Fibroblast of skin of back (primary cell): ENCODE measurements around the gene ELFN2.

Source experiments
- DNase-seq: peaks from one replicate; pipeline ENCODE4 v3.0.0-alpha.2; 2013

Gene ELFN2

DNA sequence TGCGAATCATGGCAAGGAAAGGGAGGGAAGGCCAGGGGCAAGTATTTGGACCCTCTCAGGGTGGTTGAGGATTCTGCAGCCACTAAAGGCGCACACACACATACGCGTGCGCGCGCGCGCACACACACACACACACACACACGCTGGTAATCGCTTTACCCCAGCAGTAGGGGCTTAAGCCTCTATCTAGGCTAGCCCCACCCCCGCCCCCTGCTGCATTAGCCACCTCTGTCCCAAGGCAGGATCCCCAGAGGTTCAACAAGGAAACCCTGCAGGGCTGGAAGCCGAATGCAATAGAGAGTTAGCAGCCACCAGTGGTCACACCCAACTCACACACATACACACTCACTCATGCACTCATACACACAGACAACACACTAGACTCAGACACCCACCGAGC is 28.6 kb upstream of the ELFN2 start:
- no peak for DNase-seq

DNA sequence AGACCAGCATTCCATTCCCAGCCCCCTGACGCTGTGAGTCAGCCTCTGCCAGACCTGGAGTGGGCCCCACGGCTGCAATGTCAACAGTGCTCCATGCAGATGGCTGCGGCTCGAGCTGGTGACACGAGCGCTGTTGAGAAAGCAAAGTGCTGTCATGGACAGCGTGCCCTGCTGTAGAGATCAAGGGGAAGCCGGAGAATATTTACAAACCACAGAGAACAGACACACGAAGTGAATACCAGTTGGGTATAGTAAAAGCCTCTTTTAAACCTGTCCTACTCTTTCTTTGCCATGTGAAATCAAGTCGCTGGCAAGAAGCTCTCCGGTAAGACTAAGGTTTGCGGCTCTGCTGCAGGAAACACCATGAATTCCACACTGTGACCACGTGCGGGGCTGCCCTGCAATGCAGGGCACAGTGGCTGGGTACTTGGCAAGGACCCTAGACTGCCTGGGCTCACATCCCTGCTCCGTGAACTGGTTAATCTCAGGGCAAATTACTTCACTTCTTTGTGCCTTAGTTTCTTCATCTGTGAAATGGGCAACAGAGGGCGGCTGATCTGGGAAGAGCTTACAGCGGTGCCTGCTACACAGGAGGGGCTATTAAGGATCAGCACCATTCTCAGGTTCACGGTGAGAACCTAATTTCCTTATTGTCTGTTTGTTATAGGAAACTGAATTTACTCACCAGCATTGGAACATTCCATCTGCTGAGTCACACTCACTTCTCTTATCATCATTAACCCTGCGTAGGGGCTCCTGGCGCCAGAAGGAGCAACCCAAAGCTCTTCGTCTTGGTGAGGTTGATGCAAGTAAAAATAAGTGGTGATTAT is 27.8 kb upstream of the ELFN2 start:
- DNase-seq = peak; percentile 86

DNA sequence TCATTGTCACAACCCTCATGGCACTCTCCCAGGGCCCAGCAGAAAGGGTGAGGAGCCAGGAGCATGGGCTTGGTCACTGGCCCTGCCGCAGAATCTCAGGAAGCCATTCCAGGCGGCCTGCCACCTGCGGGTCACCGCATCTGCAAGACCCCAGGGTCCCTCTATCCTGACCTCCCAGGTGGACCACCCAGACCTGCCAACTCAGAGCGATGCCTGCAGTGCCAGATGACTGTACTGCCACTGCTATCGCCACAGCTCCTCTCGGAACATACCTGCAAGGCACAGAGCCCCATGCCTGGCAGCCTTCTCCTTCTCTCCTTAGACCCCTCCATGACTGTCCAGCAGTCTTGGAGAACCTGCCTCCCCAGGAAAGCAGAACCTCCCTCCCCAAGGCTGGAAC is 26.4 kb upstream of the ELFN2 start:
- DNase-seq = no peak

DNA sequence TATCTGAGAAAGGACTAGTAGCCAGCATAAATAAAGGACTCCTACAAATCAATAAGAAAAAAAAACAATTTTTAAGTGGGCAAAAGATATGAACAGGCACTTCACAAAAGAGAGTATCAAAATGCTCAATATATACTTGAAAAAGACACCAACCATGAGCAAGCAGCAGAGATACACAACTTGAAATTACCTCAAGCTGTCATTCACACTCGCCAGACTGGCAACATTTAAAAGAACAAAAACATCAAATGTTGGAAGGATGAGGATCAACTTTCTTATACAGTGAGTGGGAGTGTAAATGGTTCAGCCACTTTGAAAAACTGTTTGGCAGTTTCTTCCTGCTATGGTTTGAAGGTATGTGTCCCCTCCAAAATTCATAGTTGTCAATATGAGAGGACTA is 23.9 kb upstream of the ELFN2 start:
- DNase-seq = no peak

DNA sequence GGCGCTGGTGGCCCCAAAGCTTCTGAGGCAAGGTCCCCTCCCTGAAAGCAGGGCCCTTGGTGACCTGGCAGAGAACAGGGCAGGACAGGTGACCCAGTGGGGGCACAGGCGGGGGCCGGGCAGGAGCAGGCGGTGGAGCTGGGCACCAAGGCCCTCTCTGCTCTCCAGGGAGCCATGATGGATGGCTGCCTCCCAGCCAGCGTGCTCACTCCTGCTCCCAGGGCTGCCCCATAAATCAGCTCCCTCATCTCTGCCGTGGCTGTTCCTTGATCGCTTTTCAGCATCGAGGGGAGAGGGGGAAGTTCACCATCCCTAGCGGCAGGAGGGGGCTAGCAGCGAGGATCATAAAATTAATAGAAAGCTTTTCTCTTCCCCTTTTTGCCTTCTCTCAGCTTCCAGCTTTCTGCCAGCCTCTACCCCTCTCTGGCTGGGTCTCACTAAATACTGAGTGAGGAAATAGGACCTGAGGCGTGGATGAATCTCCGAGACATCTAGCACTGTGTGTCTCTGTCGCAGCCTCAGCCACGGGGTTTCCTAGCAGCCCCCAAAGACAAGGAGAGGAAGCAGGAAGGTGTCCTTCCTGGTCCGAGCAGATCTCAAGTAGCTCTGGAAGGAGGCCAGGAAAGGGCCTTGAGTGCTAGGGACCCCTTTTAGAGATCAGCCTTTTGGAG is 22.2 kb upstream of the ELFN2 start:
- DNase-seq = no peak

DNA sequence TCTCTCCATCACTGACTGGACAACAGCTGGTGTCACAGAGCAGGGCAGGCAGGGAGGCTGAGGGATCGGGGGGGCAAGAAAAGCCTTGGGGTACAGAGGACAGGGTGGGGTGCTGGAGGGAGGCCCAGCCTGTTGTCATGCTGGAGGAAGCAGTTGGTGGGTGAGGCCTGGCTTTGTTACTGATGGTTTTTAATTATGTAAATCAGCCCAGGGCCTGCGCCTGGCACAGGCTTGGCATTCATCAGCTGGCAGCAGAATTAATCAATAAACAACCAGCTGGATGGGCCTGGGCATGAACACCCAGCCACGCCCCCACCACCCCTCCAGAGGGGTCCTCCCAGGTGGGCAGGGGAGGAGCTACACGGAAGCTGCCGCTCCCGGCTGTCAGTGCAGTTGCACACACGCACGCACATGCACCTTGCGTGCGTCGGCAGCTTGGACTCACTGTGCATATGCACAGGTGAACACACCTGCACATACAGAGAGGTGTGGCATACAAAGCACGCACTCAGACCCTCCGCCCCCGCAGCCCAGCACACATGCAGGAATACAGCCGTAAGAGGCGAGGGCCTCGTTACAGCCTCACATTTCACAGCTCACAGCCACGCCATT is 21.3 kb upstream of the ELFN2 start:
- DNase-seq = no peak

DNA sequence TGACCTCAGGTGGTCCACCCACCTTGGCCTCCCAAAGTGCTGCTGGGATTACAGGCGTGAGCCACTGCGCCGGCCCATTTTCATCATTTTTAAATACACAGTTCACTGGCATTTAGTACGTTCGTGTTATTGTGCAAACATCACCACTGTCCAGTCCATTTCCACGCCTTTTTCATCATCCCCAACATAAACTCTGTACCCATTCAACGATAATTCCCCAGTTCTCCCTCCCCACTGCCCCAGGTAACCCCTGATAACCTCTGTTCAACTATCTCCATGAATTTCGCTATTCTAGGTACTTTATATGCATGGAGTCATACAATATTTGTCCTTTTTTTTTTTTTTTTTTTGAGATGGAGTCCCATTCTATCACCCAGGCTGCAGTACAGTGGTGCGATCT is 18.2 kb upstream of the ELFN2 start:
- DNase-seq = no peak

DNA sequence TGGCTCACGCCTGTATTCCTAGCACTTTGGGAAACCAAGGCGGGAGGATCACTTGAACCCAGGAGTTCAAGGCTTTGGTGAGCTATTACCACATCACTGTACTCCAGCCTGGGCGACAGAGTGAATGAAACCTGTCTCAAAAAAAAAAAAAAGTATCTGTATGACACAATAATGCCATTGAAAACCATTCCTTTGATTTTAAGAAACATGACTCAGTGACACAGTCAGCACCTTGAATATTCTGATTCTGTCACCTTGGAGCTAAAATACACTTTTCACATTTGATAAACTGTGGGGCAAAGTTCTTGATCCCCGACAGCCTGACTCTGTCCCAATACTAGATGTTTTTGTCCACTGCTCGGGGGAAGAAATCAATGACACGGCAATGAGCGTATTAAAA is 16.7 kb upstream of the ELFN2 start:
- DNase-seq = no peak

DNA sequence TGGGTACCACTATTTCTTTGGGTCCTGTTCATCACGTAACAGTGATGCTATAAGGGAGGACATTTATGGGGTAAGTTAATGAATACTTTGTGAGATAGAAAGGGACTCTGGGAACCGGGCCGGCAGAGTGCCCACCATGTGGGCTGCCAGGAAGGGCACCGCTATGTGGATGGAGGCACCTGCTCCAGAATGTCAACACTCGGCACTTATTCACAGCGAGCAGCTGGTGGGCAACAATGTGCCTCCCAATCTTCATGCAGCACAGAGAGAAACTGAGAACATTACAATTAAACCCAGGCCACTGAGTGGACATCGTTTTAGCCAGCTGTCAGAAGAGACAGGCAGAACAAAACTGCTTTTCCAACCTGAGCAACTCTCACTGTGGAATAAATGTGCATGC is 15.8 kb upstream of the ELFN2 start:
- DNase-seq = no peak

DNA sequence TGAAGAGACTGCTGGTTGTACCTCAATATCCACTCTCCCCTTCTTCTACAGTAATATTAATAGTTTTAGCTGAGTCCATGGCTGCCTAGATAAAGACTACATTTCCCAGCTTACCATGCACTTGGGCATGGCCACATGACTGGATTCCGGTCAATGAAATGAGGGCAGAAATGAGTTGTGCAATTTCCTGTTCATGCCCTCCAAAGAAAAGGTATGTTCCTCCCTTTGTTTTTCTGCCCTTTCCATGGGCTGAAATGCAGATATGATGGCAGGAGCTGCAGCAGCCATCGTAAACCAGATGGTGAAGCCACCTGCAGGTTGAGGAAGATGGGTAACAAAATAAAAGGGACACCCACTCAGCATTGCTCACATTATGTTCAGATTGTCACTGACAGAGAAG is 15.3 kb upstream of the ELFN2 start:
- DNase-seq = peak; percentile 32

DNA sequence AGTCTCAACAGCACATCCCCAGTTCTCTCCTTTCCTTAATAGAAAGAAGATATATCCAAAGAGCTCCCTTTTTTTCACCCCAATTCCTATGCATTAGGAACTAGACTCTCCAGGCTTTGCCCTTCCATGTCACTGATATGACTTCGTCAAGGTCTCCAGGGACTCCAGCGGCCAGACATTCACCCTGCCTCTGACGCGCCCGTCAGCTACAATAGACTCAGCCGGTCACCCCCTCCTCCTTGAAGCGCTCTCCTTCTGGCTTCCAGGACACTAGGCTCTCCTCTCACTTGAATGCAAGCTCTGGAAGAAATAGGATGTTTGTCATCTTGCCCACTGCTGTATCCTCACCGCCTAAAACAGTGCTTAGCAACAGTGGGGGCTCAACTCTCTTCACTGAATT is 14.9 kb upstream of the ELFN2 start:
- DNase-seq = no peak

DNA sequence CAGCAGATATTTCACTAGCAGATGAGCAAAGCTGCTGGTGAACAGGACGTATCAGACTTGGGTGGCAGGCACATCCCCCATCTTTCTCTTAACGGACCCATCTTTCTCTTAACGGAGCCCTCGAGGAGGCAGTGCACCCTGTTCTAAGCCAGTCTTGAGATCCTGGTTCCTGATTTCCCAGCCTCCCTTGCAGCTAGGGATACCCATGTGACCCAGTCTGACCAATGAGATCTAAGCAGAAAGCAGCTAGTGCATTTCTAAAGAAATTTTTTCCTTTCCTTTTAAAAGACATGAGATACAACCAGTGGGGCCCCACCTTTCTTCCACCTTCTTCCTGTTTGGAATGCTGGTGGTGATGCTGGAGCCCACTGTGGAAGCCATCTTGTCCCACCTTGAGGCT is 13.6 kb upstream of the ELFN2 start:
- no peak for DNase-seq

DNA sequence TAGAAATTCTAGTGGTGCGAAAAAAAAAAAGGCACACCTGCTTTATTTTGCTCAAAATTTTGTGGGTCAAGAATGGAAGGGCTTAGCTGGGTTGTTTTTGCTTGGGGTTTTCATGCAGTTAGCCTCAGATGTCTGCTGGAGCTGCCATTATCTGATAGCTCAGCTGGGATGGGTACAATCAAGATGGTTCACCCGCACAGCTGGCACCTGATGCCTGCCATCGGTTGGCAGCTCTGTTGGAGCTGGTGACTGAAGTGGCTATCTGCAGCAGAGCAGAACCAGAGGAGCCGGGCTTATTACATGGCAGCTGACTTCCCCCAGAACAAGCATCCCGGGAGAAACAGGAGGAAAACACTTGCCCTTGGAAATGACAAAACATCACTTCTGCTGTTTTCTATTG is 12.1 kb upstream of the ELFN2 start:
- DNase-seq = no peak

DNA sequence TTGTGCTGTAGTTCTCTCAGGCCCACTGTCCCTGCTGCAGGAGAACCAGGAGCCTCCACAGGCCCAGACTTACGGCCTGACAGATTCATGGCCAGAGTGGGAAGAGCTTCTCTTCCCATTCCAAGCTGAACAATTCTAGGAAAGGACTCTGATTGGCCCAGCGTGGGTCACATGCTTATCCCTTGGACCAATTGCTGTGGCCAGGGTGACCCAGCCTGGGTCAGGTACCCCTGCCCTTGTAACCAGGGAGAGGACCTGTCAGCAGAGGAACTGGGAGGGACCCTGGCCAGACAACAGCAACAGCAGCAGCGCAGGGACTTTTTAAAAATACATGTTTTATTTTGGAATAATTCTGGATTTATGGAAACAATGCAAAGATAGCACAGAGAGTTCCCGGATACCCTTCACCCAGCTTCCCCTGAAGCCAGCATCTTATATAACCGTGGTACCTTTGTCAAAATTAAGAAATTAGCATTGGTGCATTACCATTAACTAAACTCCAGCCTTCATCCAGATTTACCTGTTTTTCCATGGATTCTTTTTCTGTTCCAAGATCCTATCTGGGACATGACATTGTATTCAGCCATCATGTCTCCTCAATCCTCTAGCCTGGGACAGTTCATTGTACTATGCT is 8.8 kb upstream of the ELFN2 start:
- DNase-seq = no peak

DNA sequence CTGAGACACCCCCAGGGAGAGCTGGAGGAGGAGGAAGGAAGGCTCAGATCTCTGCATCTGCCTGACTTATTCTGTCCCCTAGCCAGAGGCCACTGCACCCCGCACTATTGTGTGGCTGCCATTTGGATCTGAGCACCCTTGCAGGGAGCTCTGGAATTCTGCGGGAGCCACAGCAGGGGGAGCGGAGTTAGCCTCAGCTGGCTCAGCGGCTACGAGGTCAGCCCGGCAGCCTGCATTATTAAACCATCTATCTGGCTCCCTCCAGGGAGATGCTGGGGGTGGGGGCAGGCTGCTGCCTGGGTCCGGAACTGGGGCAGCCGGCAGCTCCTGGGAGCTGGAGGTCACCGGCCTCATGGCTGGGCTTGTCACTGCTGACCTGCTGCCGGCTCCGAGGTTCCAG is 6.5 kb upstream of the ELFN2 start:
- no peak for DNase-seq

DNA sequence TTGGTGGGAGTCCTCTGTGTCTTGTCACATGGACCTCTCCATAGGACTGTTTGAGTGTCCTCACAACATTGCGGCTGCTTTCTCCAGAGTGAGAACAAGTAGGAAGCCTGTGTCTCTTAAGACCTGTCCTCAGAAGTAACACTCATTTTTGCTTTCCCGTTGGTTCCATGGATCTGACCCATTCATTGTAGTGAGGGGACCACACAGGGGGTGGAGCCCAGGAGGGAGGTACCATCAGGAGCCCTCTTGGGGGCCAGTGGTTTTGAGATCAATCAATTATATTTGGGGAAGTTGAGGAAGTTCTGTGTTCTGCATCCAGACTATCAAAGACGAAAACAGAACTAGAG is 5.4 kb upstream of the ELFN2 start:
- DNase-seq = no peak

DNA sequence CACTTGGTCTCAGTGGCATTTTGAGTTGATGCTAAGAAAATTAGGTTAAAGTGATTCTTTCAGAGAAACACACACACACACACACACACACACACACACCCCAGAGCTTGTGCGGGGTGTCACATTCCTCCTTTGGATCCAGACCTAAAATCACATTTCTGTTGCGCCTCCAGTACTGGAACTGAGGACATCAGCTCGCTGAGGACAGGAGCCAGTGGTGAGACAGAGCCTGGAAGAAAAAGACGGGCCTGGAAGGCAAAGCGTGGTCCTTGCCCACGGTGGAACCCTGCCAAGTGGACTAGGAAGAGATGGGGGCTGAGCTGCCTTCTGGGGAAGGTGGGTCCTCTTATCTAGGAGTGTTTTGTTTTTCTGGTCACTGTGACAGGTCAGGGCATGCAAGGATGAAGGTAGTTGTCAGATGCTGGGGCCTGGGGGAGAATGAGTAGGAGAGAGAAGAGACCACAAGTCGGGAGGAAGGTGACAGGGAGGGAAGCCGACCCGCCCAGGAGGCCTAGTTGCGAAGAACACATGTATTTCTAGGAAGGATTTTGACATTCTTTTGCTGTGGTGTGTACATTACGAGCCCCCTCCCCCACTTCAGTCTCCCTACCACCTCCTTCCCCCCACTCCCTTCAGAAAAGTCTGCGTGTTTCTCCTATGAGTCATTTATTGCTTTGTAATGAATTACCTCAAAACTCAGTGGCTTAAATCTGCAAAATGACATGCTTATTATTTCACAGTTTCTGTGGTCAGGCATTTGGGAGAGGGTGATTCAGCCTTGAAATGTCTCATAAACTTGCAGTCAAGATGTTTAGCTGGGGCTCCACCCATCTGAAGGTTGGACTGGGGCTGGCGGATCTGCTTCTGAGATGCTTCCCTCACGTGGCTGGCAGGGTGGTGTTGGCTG is 4.8 kb upstream of the ELFN2 start:
- DNase-seq = peak; percentile 99

DNA sequence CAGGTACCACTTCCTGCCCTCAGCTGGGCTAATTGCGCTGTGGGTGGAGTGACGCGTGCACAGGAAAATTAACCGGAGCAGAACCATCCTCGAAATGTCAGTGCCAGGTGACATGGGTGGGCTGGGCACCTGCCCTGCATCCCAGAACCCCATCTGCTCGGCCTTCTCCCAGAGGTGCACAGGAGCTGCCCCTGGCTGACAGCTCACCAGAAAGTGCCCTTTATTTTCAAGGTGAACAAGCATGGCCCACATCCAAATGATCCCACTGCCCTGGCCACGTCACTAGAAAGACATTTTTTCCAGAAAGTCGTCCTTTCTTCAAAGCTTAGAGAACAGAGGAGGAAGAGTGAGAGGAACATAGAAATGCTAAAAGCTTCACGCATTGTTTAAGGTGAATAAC is 4.1 kb upstream of the ELFN2 start:
- no peak for DNase-seq

DNA sequence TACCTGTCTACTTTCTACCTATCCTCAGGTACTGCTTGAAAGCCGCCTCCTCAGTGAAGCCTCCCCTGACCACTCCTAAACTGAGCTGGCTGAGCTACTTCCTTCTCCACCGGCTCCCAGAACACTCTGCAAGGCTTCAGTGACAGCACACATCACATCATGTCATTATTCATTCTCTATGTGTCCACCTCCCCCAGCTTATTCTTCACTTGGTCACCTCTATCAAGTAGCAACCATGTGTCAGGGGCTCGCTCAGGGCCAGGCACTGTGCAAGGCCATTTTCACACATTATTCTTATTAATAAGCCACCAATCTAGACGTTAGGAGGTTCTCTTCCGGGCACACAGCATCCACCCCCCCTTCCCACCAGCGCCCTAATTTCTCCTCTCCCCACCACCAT is 3.7 kb upstream of the ELFN2 start:
- no peak for DNase-seq

DNA sequence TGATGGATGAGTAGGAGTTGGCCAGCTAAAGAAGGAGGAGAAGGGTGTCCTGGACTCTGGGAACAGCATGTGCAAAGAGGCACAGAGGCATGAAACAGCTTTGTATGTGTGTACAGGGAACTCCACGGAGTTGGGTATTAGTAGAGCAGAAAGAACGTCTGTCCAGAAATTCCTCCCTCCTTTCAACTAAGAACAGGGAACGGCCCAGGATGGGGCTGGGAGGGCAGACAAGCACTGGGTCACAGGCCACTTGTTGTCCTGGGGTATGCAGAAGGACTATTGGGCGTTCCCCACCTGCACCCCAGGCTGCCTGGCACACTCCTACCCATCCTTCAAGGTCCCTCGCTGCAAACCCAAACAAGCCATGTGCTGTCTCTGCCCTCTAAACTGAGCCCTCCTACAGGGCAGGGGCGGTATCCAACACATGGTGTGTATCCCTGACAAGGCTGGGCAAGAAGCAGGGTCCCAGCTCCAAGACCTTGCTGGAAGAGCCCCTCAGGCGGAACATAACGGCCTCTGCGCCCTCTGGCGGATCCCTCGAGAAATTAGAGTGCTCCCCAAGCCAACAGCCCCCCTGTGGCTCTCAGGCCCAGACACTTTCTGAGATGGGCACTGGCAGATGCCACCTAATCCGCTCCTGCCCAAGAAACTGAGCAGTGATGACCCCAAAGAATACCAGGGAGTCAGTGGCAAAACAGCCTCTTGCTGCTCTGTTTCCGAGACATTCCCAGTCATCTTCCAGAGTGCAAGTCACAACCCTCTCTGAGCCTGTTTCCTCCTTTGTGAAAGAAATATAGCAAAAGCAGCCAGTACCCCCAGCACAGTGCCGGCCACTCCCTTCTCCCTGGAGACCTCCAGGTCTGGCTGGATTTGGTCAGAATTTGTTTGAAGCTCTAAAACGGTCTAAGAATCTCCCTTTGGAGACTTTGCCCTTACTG is 1.6 kb upstream of the ELFN2 start:
- DNase-seq = peak; percentile 41
